Osteocyte (in vitro differentiated cells): ENCODE data around the gene LILRA5. TPM values are rescaled to one million over a fixed set of nuclear protein-coding genes. Genes with fewer than 3 reads are reported as not detected.

Experiments used
- DNase-seq: peaks from one replicate; pipeline ENCODE4 v3.0.0; 2021; ENCODE audit warnings: mixed read lengths; ENCODE audit not compliant: unreplicated experiment; ENCODE audit errors: extremely low spot score
- H3K27ac Mint-ChIP-seq: one replicate; pipeline ENCODE4 v1.8.0; 2021; ENCODE audit warnings: mild to moderate bottlenecking, mixed read lengths; ENCODE audit not compliant: unreplicated experiment
- H3K27me3 Mint-ChIP-seq: one replicate; pipeline ENCODE4 v1.8.0; 2021; ENCODE audit warnings: mixed read lengths; ENCODE audit not compliant: unreplicated experiment
- H3K36me3 Mint-ChIP-seq: one replicate; pipeline ENCODE4 v1.8.0; 2021; ENCODE audit warnings: mixed read lengths; ENCODE audit not compliant: unreplicated experiment
- H3K4me1 Mint-ChIP-seq: one replicate; pipeline ENCODE4 v1.8.0; 2021; ENCODE audit warnings: mixed read lengths; ENCODE audit not compliant: unreplicated experiment
- H3K4me3 Mint-ChIP-seq: one replicate; pipeline ENCODE4 v1.8.0; 2021; ENCODE audit warnings: mild to moderate bottlenecking, moderate library complexity, mixed read lengths; ENCODE audit not compliant: unreplicated experiment
- H3K9me3 Mint-ChIP-seq: one replicate; pipeline ENCODE4 v1.8.0; 2021; ENCODE audit warnings: mixed read lengths; ENCODE audit not compliant: unreplicated experiment
- total RNA-seq: library from RNA; stranded (reverse); gene quantifications from 2 replicates; pipeline ENCODE4 v1.2.1, GENCODE V29; 2021
- TF ChIP-seq, protein P1 (sequence below): fragments of 200-600 bp; sonication (generic); IDR thresholded peaks from 2 replicates; pipeline ENCODE4 v1.5.0; 2021; ENCODE audit warnings: antibody characterized with exemption, mild to moderate bottlenecking, moderate library complexity

The LILRA5 gene
- total RNA-seq, 1 donor from 2014 or later, result not detected

DNA sequence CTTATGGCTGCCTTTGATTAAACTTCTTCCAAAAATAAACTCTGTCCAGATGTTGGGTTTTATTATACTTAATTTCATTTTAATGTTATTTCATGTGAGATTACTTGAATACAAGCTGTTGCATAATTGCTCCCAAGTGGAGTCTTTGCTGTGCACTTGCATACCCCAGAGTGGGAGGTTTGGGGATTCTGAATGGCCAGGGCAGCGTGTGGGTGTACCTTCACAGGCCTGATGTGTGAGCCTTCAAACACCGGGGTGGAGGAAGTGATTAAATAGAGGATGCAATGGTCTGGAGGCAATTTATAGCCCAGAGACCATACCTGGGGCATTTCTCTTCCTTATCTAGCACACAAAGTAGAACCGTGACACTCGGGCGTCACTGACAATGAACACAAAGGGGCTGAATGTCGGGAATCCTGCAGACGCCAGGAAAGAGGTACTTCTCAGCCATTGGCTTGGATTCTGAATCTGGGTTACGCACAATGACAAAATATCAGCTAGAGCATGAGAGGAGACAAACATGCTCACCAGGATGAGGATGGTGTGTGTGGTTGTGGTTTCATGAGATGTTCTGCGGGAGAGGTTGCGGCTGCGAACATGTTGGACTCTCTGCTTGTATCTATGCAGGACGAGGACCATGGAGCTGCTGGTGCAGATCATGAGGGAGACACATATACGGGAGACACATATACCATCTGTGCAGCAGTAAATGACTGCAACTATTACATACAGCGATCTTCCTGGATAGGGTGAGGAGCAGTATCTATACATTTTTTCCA is 7.1 kb upstream of the LILRA5 start:
- H3K36me3 Mint-ChIP-seq, result no peaks in the 10 kb centered on the region
- H3K4me1 Mint-ChIP-seq, result no peaks in the 10 kb centered on the region
- no peak overlapping the region for H3K27ac Mint-ChIP-seq
- TF ChIP-seq, protein P1, sequence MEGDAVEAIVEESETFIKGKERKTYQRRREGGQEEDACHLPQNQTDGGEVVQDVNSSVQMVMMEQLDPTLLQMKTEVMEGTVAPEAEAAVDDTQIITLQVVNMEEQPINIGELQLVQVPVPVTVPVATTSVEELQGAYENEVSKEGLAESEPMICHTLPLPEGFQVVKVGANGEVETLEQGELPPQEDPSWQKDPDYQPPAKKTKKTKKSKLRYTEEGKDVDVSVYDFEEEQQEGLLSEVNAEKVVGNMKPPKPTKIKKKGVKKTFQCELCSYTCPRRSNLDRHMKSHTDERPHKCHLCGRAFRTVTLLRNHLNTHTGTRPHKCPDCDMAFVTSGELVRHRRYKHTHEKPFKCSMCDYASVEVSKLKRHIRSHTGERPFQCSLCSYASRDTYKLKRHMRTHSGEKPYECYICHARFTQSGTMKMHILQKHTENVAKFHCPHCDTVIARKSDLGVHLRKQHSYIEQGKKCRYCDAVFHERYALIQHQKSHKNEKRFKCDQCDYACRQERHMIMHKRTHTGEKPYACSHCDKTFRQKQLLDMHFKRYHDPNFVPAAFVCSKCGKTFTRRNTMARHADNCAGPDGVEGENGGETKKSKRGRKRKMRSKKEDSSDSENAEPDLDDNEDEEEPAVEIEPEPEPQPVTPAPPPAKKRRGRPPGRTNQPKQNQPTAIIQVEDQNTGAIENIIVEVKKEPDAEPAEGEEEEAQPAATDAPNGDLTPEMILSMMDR, result no peak
- no peak overlapping the region for H3K4me3 Mint-ChIP-seq
- H3K9me3 Mint-ChIP-seq, result peaks cover 13% of the 10 kb centered on the region
- DNase-seq, result no peak
- no peaks in the 10 kb centered on the region for H3K27me3 Mint-ChIP-seq

DNA sequence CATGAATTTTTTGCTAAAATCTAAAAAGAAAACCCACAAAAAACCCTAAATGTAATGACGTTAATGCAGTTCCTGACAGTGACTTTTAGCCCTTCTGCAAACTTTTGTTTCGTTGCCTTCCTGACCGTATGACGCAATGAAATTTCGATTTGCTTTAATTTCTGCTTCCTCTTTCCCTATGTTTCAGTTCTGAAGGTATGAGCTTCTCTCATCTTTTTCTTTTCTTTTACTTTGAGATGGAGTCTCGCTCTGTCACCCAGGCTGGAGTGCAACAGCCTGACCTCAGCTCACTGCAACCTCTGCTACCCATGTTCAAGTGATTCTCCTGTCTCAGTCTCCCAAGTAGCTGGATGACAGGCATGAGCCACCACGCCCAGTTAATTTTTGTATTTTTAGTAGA is 6.1 kb upstream of the LILRA5 start:
- no peaks in the 10 kb centered on the region for H3K4me1 Mint-ChIP-seq
- no peaks in the 10 kb centered on the region for H3K36me3 Mint-ChIP-seq
- no peak overlapping the region for H3K4me3 Mint-ChIP-seq
- H3K9me3 Mint-ChIP-seq, result peaks cover 13% of the 10 kb centered on the region
- no peak overlapping the region for H3K27ac Mint-ChIP-seq
- DNase-seq, result no peak
- TF ChIP-seq, protein P1, result no peak
- H3K27me3 Mint-ChIP-seq, result no peaks in the 10 kb centered on the region

DNA sequence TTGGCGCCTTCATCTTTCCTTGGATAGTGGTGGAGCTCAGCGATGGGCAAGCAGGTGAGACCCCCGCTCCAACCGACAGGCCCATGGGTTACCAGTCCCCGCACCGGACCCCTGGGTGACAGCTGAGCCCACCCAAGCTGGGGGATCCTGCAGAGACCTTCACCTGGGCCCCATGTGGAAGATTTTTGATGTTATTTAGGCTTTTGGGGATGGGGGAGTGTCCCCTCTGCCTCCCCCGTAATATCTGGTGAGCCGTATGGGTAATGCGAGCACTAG is 4.9 kb upstream of the LILRA5 start:
- Mint-ChIP-seq H3K36me3 (no peaks in the 10 kb centered on the region), H3K4me1 (no peaks in the 10 kb centered on the region), H3K4me3 (no peak overlapping the region), H3K27me3 (no peaks in the 10 kb centered on the region), H3K9me3 (peaks cover 13% of the 10 kb centered on the region), H3K27ac (no peak overlapping the region)
- TF ChIP-seq, protein P1, result no peak
- DNase-seq, result no peak

DNA sequence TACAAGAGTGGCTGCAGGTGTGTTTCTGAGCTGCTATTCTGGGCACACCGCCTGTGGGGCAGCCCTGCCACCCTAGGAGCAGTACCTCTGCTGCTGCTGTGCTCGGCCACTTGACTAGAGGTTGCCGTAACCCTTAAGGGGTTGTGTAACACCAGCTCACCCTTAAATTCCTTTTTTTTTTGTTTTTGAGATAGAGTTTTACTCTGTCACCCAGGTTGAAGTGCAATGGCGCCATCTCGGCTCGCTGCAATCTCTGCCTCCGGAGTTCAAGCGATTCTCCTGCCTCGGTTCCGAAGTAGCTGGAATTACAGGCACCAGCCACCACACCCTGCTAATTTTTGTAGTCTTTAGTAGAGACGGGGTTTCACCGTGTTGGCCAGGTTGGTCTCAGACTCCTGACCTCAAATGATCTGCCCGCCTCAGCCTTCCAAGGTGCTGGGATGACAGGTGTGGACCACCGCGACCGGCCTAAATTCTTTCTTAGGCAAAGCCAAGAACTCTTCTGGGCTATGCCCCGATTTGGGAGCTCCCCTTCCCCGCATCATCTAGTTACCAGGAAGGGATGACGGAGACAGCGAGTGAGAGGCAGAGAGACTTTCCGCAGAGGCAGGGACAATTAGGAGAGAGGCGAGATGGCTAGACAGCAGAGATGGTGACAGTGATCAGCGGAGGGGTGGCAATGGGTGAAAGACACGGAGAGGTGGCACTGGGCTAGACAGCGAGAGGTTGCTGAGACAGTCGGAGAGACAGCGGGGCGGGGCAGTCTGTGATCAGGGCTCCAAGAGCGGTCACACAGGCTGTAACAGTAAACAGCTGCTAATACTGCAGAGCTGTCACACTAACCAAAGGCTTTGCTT is 4.4 kb upstream of the LILRA5 start:
- Mint-ChIP-seq H3K4me3 (no peak overlapping the region), H3K36me3 (no peaks in the 10 kb centered on the region), H3K27ac (no peak overlapping the region), H3K27me3 (no peaks in the 10 kb centered on the region), H3K9me3 (peaks cover 13% of the 10 kb centered on the region), H3K4me1 (no peaks in the 10 kb centered on the region)
- no peak for DNase-seq
- TF ChIP-seq, protein P1, result no peak

DNA sequence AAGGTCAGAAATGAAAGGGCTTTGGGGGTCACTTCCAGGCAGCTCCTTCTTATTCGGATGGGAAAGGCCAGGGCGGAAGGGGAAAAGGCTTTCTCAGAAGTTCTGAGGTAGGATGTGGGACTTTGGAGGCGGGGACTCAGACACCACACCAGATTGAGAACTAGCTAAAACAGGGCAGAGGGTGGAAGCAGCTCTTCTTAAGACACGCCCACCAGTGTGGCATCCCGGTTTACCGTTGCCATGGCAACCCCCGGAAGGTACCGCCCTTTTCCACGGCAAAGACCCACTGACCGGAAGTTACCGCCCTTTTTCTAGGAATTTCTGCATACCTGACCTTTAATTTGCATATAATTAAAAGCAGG is 3.8 kb upstream of the LILRA5 start:
- no peak for DNase-seq
- H3K9me3 Mint-ChIP-seq, result peaks cover 8% of the 10 kb centered on the region

More for the DNA sequence above, 3.8 kb upstream of the LILRA5 start:
- Mint-ChIP-seq H3K36me3 (no peaks in the 10 kb centered on the region), H3K4me1 (no peaks in the 10 kb centered on the region), H3K4me3 (no peak overlapping the region), H3K27me3 (no peaks in the 10 kb centered on the region), H3K27ac (no peak overlapping the region)
- TF ChIP-seq, protein P1, result no peak
